ENCODE results near the gene USP31. TPM values are rescaled to one million over a fixed set of nuclear protein-coding genes. Genes with fewer than 3 reads are reported as not detected.
"Not testable (repeated sequence)": the region's sequence is repeated elsewhere in the genome, so short reads cannot be mapped to it uniquely, and the experiment has no call there.

USP31 gene
- total RNA-seq, 1 donor: 6.2 TPM

- no peak for DNase-seq (ENCODE audit: insufficient read length, low spot score, missing footprints)
- TF ChIP-seq CTCF (IDR thresholded peaks at IDR 0.05; ENCODE audit: extremely low read depth, low read depth, low read length): no peak
- Histone ChIP-seq H3K4me3 (ENCODE audit: insufficient read depth, low read length) (no peak overlapping the region), H3K27me3 (ENCODE audit: insufficient read depth, low read length) (no peaks in the 10 kb centered on the region), H3K4me1 (ENCODE audit: insufficient read depth, low read length) (peaks cover 20% of the 10 kb centered on the region), H3K9me3 (ENCODE audit: low read depth, low read length) (no peaks in the 10 kb centered on the region), H2AFZ (ENCODE audit: low read length) (no peak overlapping the region), H4K20me1 (ENCODE audit: insufficient read depth, low read length) (peaks cover 24% of the 10 kb centered on the region), H3K4me2 (ENCODE audit: insufficient read depth, low read length) (no peak overlapping the region), H3K36me3 (ENCODE audit: insufficient read depth, low read length) (no peaks in the 10 kb centered on the region), H3K27ac (ENCODE audit: low read depth, low read length) (no peak overlapping the region), H3K79me2 (ENCODE audit: insufficient read depth, low read length) (peaks cover 75% of the 10 kb centered on the region)
Observed at GRCh38 chr16:23145186-23145585, 4.1 kb downstream of the USP31 start.

- H3K9me3 ChIP-seq (ENCODE audit: low read depth, low read length); H3K27me3 ChIP-seq (ENCODE audit: insufficient read depth, low read length); H3K27ac ChIP-seq (ENCODE audit: low read depth, low read length); H3K36me3 ChIP-seq (ENCODE audit: insufficient read depth, low read length); H3K4me3 ChIP-seq (ENCODE audit: insufficient read depth, low read length); DNase-seq (ENCODE audit: insufficient read length, low spot score, missing footprints); H3K4me2 ChIP-seq (ENCODE audit: insufficient read depth, low read length); H2AFZ ChIP-seq (ENCODE audit: low read length): not testable (repeated sequence)
- Histone ChIP-seq H3K79me2 (ENCODE audit: insufficient read depth, low read length) (peaks cover 83% of the 10 kb centered on the region), H4K20me1 (ENCODE audit: insufficient read depth, low read length) (peaks cover 24% of the 10 kb centered on the region), H3K4me1 (ENCODE audit: insufficient read depth, low read length) (peaks cover 14% of the 10 kb centered on the region)
Observed at GRCh38 chr16:23144393-23144792, 4.9 kb downstream of the USP31 start.

- H3K27ac ChIP-seq (ENCODE audit: low read depth, low read length): no peak overlapping the region
- no peak for DNase-seq (ENCODE audit: insufficient read length, low spot score, missing footprints)
- H2AFZ ChIP-seq (ENCODE audit: low read length): no peak overlapping the region
- H3K4me3 ChIP-seq (ENCODE audit: insufficient read depth, low read length): no peak overlapping the region
- H3K4me1 ChIP-seq (ENCODE audit: insufficient read depth, low read length): peaks cover 14% of the 10 kb centered on the region
- no peaks in the 10 kb centered on the region for H3K27me3 ChIP-seq (ENCODE audit: insufficient read depth, low read length)
- peaks cover 89% of the 10 kb centered on the region for H3K79me2 ChIP-seq (ENCODE audit: insufficient read depth, low read length)
- no peaks in the 10 kb centered on the region for H3K36me3 ChIP-seq (ENCODE audit: insufficient read depth, low read length)
- H3K4me2 ChIP-seq (ENCODE audit: insufficient read depth, low read length): no peak overlapping the region
- H4K20me1 ChIP-seq (ENCODE audit: insufficient read depth, low read length): peaks cover 24% of the 10 kb centered on the region
- no peaks in the 10 kb centered on the region for H3K9me3 ChIP-seq (ENCODE audit: low read depth, low read length)
- TF ChIP-seq CTCF (IDR thresholded peaks at IDR 0.05; ENCODE audit: extremely low read depth, low read depth, low read length): no peak
Observed at GRCh38 chr16:23143391-23143790, 5.9 kb downstream of the USP31 start.

GRCh38 chr16:23141959-23142740, 7.1 kb downstream of the USP31 start:
- Histone ChIP-seq H3K79me2 (ENCODE audit: insufficient read depth, low read length) (peaks cover 86% of the 10 kb centered on the region), H3K4me3 (ENCODE audit: insufficient read depth, low read length) (no peak overlapping the region), H3K27ac (ENCODE audit: low read depth, low read length) (no peak overlapping the region), H3K27me3 (ENCODE audit: insufficient read depth, low read length) (no peaks in the 10 kb centered on the region), H4K20me1 (ENCODE audit: insufficient read depth, low read length) (peaks cover 20% of the 10 kb centered on the region), H3K4me2 (ENCODE audit: insufficient read depth, low read length) (no peak overlapping the region), H3K9me3 (ENCODE audit: low read depth, low read length) (peaks cover under 1% of the 10 kb centered on the region), H2AFZ (ENCODE audit: low read length) (no peak overlapping the region), H3K36me3 (ENCODE audit: insufficient read depth, low read length) (no peaks in the 10 kb centered on the region), H3K4me1 (ENCODE audit: insufficient read depth, low read length) (peaks cover 8% of the 10 kb centered on the region)
- TF ChIP-seq CTCF (IDR thresholded peaks at IDR 0.05; ENCODE audit: extremely low read depth, low read depth, low read length): no peak
- DNase-seq (ENCODE audit: insufficient read length, low spot score, missing footprints): no peak
